ENCODE data around the gene RASAL2.
"Not testable (repeated sequence)": the region's sequence is repeated elsewhere in the genome, so short reads cannot be mapped to it uniquely, and the experiment has no call there.

The RASAL2 gene

DNA sequence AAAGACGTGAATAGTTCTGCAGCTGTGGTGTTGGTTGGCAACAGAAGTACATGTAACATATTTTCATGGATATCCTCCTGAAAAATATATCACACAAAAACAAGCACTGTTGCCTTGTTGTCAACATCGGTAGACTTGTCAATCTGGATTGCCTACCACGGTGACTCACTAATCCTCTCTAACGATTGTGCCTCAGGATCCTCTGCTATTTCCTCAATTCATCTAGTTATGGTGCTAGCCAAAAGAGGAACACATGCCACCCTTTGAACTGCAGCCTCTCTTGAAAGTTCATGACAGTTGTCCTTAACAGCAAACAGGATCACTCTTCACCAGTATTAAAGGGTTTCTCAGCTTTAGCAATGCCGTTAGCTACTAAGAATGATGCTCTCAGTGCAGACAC lies 25.7 kb downstream of the RASAL2 start:
- no peak for DNase-seq (ENCODE audit: low spot score)

DNA sequence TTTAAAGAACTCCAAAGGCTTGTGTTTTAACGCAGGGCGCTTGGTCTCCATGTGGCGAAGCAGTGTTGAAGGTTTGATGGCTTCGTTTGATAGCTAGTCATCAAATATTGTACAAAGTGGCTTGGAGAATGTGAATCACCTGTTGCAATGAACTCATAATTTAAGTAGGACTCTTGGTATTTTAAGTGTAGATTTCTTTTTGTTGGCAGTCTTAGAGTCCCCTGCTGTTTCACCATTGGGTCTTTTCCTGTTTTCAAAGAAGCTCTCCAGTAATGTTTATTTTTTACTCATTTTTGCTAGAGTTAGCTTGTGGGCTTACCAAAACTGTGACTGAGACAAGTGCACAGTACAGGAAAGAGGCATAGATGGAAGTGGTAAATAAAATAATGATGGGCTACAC lies 26.2 kb downstream of the RASAL2 start:
- DNase-seq (ENCODE audit: low spot score): no peak

GRCh38 chr1:178120520-178121052 lies 26.7 kb downstream of the RASAL2 start:
- DNase-seq (ENCODE audit: low spot score): not testable (repeated sequence)

DNA sequence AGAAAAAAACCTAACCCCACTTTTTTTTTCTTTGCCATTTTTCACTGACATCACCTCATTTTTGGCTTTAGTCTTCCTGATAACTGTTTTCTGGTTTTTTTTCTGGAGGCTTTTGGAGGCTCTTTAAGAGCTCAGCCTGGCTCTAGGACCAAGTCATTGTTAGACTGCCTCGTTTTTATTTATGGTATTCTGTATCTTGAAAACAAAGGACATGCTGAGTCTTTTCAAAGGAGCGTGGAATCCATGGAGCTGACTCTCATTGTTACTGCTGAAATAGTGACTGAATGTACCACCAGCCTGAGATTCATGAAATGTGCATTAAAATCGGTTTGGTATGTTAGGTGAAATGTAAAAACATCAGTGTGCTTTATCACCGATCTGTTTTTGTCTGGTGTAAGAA lies 28.0 kb downstream of the RASAL2 start:
- DNase-seq (ENCODE audit: low spot score): no peak

DNA sequence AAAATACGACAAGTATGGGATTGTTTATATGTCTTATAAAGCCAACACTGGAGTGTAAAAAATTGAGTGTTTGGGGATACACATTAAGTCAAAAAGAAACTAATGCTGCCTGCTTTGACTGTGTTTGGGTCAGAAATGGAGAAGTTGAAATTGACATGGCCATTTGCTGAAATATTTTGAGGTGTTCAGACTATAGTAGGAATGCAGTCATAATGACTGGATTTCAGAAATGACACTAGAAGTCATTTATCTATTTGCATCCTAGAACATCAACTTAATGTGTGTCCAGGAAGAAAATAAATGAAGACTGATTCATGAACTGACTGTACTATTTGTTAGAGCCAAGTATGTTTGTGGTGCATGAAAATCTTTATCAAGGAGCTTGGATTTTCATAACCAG lies 28.4 kb downstream of the RASAL2 start:
- no peak for DNase-seq (ENCODE audit: low spot score)

DNA sequence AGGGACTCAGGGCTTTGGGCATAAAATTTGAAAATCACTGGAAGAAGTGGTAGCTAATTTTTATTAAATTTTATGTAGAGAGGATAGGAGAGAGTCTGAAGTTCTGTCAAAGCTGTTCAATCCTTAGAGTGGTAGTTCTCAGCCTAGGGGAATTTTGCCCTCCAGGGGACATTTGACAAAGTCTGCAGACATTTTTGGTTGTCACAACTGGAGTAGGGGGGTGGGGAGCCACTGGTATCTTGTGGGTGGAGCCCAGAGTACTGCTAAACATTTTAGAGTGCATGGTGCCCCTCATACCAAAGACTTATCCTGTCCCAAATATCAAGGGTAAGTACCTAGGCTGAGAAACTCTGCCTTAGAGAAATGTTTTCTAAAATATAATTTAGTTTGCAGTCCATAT lies 30.2 kb downstream of the RASAL2 start:
- no peak for DNase-seq (ENCODE audit: low spot score)

GRCh38 chr1:178126261-178126660 lies 32.4 kb downstream of the RASAL2 start:
- no peak for DNase-seq (ENCODE audit: low spot score)

- DNase-seq (ENCODE audit: low spot score): no peak
Observed at GRCh38 chr1:178126741-178127185, 32.9 kb downstream of the RASAL2 start.

- DNase-seq (ENCODE audit: low spot score): no peak
Observed at GRCh38 chr1:178127482-178128191, 33.7 kb downstream of the RASAL2 start.

DNA sequence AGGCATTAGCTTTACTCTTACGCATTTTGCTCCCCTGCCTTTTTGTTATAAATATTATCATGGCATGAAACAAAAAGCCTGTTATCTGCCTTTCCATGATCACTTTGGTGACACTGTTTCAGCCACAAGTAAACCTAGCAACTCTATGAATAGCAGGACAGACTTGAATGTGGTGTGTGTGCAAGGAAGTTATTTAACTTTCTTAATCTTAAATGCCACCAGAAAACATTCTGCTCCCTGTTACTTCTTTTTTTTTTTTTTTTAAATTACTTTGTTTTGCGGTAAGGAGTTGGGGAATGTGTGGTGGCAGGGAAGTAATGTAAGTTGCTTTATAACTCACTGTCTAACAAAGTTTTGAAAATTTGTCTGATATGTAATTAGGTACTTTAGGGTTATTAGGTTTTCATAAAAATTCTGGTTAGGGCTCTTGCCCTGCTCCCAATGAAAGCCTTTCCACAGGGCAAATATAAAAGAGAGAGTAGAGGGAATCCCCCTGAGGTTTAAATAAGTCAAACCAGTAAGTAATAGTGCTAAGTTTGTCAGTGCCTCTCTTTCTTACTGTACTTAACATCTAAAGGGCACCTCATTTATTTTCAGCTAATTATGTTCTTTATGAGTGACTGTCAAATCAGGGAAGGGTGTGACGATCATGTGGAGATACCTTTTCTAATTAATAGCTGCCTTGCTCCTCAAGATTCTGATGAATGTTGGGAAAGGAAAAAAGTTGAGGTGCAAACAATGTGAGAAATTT lies 39.5 kb downstream of the RASAL2 start:
- DNase-seq (ENCODE audit: low spot score): no peak

GRCh38 chr1:178134061-178134460 lies 40.2 kb downstream of the RASAL2 start:
- no peak for DNase-seq (ENCODE audit: low spot score)

DNA sequence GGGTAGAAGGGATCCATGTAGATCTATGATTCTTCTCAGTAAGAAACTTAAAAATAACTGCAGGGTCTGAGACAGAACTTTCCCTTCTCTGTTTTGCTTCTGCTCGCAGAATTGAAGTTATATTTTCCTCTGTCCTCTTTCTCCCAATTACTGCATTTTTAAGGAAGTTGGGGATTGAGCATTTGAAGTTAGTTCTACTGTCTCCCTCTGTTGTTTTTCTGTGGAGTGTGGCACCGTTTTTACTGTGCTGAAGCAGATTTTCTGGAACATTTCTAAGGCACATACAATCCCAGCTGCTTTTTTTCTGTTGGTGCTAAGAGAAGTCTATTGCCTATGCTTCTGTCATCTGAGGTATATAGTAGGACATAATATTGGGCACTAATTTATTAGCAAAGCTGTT lies 43.3 kb downstream of the RASAL2 start:
- DNase-seq (ENCODE audit: low spot score): no peak

- DNase-seq (ENCODE audit: low spot score): no peak
Observed at GRCh38 chr1:178142806-178143205, 48.9 kb downstream of the RASAL2 start.

DNA sequence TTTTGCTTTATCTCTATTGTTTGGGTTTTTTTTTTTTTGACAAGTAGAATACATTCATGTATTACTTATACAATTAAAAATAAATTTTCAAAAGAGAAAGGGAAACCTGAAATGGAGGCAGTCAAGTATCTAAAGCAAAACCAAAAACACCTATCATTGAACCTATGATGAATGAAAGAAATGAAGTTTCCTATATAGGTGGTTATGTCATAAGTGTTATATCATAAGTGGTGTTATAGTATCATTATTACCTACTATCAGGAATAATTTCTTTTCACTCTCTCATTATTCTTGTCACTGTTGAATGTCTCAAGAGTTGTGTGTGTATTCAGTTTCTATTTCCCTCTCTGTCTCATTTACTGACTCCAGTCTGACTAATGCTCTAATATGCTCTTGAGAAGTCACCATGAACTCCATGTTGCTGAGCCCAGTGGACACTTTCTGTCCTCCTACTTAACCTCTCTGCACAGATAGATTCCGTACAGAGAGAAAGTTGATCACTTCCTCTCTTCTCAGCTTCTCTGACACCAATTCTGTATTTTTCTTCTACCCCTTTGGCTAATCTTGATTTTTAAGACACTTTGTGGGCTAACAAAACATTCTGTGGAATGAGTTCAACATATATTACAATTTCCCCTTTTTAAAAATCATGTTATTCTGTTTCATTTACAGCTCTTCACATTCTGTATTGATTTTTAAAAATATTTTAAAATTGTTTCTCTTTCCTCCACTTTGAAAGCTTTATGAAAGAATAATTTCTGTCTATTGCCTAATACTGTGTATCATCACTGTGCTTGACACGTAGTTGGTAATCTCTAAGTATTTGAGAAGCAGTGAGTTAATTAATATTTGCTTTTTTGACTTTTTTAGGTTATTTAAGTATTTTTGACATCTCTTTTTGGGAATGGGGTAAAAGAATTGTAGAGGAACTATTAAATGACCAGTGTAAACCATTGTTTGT lies 50.1 kb downstream of the RASAL2 start:
- no peak for DNase-seq (ENCODE audit: low spot score)

DNA sequence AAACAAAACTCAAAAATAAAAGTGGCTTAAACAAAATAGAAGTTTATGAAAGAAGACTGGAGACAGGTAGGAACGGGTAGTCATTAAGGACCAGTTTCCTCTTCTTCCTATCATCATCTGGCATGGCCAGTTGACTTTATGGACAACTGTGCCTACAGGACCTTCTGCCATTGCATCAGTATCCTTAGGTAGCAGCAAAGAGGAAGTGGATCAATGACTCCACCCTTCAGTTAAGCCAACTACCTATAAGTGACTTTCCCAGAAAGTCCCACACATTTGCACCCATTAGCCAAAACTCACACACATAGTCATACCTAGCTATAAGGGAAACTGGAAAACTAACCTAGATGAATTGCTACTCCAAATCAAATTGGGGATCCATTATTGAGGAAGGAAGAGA lies 51.7 kb downstream of the RASAL2 start:
- no peak for DNase-seq (ENCODE audit: low spot score)

- DNase-seq (ENCODE audit: low spot score): no peak
Observed at GRCh38 chr1:178146436-178146835, 52.5 kb downstream of the RASAL2 start.

- DNase-seq (ENCODE audit: low spot score): no peak
Observed at GRCh38 chr1:178150610-178151009, 56.7 kb downstream of the RASAL2 start.

DNA sequence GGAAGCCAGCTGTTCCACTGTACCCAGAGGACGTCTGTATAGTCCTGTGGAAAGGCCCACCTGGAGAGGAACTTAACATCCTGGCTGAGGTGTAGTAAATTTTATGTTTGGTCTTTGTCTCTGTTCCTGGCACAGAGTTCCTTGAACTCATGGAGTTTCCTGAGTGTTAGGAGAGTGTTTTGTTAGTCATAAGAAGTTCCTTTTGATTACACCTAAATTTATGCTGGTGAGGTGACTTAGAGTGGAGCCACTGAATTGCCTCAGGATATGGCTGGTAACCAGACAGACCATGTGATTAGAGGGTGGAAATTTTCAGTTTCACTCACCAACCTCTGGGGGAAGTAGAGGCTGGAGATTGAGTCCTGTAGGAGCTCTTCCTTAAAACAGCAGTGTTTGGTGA lies 57.9 kb downstream of the RASAL2 start:
- no peak for DNase-seq (ENCODE audit: low spot score)

DNA sequence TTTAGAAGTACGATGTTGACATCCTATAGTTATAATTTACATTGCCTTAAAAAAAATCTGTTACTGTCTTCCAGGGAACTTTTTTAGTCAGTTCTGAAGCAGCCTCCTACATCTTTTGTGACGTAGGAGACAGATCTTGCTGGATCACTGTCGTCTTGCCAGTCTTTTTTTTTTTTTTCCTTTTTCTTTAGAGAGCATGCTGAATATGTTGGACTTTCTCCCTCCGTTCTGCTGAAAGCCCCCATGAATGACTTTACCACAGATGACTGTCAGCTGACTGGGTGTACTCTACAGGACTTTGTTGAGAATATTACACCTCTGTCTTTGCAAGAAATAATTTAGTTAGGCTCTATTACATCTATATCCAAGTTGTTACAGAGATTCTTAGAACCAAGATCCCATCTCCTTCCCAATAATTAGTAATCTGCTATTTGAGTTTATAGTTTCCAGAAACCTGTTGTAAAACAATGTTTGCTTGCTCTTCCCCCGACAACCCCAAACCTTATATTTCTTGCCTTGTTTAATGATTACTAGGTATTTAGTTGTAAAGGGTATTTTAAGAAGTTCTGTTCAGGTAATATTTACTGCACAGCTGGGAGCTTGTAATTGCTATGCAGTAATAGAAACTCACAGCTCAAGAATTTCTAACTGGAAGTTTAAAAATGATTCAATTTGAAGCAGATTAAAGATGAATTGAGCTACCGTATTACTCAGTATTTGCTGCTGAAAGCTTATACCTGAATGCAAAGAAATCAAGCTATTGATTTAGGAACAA lies 61.8 kb downstream of the RASAL2 start:
- DNase-seq (ENCODE audit: low spot score): no peak

GRCh38 chr1:178160736-178161475 lies 67.0 kb downstream of the RASAL2 start:
- no peak for DNase-seq (ENCODE audit: low spot score)

GRCh38 chr1:178161516-178161915 lies 67.6 kb downstream of the RASAL2 start:
- DNase-seq (ENCODE audit: low spot score): no peak
